ENCODE measurements around the gene TMF1.

- TF ChIP-seq CTCF (conservative IDR thresholded peaks at IDR 0.05; ENCODE audit: low read depth, low read length) (no peak), EZH2 (IDR thresholded peaks at IDR 0.05; ENCODE audit: borderline replicate concordance, low read depth, low read length, poor library complexity, severe bottlenecking) (no peak)
Observed at GRCh38 chr3:69005071-69005790, 46.9 kb downstream of the TMF1 start.

Measured in A673 (cell line).